Endothelial cell of umbilical vein (primary cell): ENCODE measurements around the gene ARSB. TPM values are rescaled to one million over a fixed set of nuclear protein-coding genes. Genes with fewer than 3 reads are reported as not detected.

Source experiments
- BruUV-seq: library from RNA; stranded (reverse); fragments of 400-500 nt; replicated peaks from 2 replicates; lab custom pipeline; 2021; lab: Mats Ljungman, UMichigan
- CTCF ChIA-PET: fragments of 300-600, 350-600 bp; sonication (Branson Sonifier 250); formaldehyde crosslinking; loops from one replicate; lab custom pipeline; 2021; ENCODE audit warnings: antibody characterized with exemption, inconsistent platforms; lab: Charles Lee
- POLR2A ChIA-PET: fragments of 300-600, 350-600 bp; sonication (Branson Sonifier 250); formaldehyde crosslinking; loops from one replicate; lab custom pipeline; 2021; ENCODE audit warnings: antibody characterized with exemption, inconsistent platforms; lab: Charles Lee
- DNase-seq: peaks from one replicate; pipeline ENCODE4 v3.0.0-alpha.2; 2011; ENCODE audit warnings: low read depth, low spot score
- FAIRE-seq: peaks from 2 replicates; lab custom pipeline; 2011; peaks lifted over from hg19 to GRCh38; lab: Jason Lieb, UNC
- H2AFZ ChIP-seq: 2 replicates; pipeline ENCODE4 v1.6.0; 2012; ENCODE audit warnings: low read depth, low read length, control low read depth, inconsistent platforms
- H3K27ac ChIP-seq: 2 replicates; pipeline ENCODE4 v1.5.1; 2011; ENCODE audit warnings: low read depth, mild to moderate bottlenecking, control low read depth, low read length, moderate library complexity; ENCODE audit not compliant: insufficient read depth
- H3K27me3 ChIP-seq, 2 experiments: 2 replicates each; pipeline versions ENCODE4 v1.6.0 to v1.6.1; 2011; ENCODE audit warnings: low read length in 2 of 2, mixed read lengths in 1 of 2; ENCODE audit not compliant: control insufficient read depth in 2 of 2, insufficient read depth in 2 of 2
- H3K36me3 ChIP-seq, 2 experiments: 2 replicates in 1 of 2; 3 replicates in 1 of 2; pipeline ENCODE4 v1.5.1; 2011; ENCODE audit warnings: low read length in 2 of 2, mild to moderate bottlenecking in 1 of 2, moderate library complexity in 1 of 2; ENCODE audit not compliant: control insufficient read depth in 2 of 2, insufficient read depth in 2 of 2; ENCODE audit errors: extremely low read depth in 1 of 2
- H3K4me1 ChIP-seq: 3 replicates; pipeline ENCODE4 v1.5.1; 2011; ENCODE audit warnings: mild to moderate bottlenecking, low read length; ENCODE audit not compliant: control insufficient read depth, insufficient read depth; ENCODE audit errors: extremely low read depth
- H3K4me2 ChIP-seq: 2 replicates; pipeline ENCODE4 v1.6.1; 2011; ENCODE audit warnings: low read length, control low read depth, mixed read lengths; ENCODE audit not compliant: insufficient read depth
- H3K4me3 ChIP-seq, 3 experiments: fragments of 200-600 bp in 1 of 3; sonication (generic), shearing (Covaris generic) in 1 of 3; replicated peaks in 1 of 3; 2 replicates each; pipeline ENCODE4 v1.5.1; 2011 to 2016; ENCODE audit warnings: control low read depth in 3 of 3, low read length in 3 of 3, mild to moderate bottlenecking in 2 of 3, inconsistent platforms in 1 of 3, low read depth in 1 of 3, moderate library complexity in 1 of 3; ENCODE audit not compliant: insufficient read depth in 1 of 3
- H3K79me2 ChIP-seq: 2 replicates; pipeline ENCODE4 v1.6.0; 2012; ENCODE audit warnings: low read length, inconsistent platforms; ENCODE audit not compliant: control insufficient read depth, insufficient read depth
- H3K9ac ChIP-seq: replicated peaks from 2 replicates; pipeline ENCODE3; 2011; ENCODE audit warnings: low read length, control low read depth; ENCODE audit not compliant: insufficient read depth; ENCODE audit errors: extremely low read depth
- H3K9me1 ChIP-seq: replicated peaks from 3 replicates; pipeline ENCODE4 v1.6.0; 2011; ENCODE audit warnings: mild to moderate bottlenecking, low read length; ENCODE audit not compliant: control insufficient read depth, insufficient read depth; ENCODE audit errors: extremely low read depth
- H3K9me3 ChIP-seq: replicated peaks from 2 replicates; pipeline ENCODE4 v1.5.1; 2012; ENCODE audit warnings: low read length, inconsistent platforms; ENCODE audit not compliant: control insufficient read depth, insufficient read depth
- H4K20me1 ChIP-seq: replicated peaks from 2 replicates; pipeline ENCODE3; 2011; ENCODE audit warnings: mild to moderate bottlenecking, low read length; ENCODE audit not compliant: control insufficient read depth, insufficient read depth; ENCODE audit errors: extremely low read depth
- EZH2 ChIP-seq: IDR thresholded peaks from 2 replicates; pipeline ENCODE4 v1.6.1; 2012; ENCODE audit warnings: borderline replicate concordance, low read depth, mild to moderate bottlenecking, moderate library complexity, low read length, inconsistent platforms; ENCODE audit not compliant: severe bottlenecking
- FOS ChIP-seq: IDR thresholded peaks from 2 replicates; pipeline ENCODE4 v1.6.1; 2011; ENCODE audit warnings: mild to moderate bottlenecking, low read length, moderate library complexity, borderline replicate concordance; ENCODE audit not compliant: insufficient read depth
- GATA2 ChIP-seq: IDR thresholded peaks from 2 replicates; pipeline ENCODE4 v1.7.0; 2011; ENCODE audit warnings: low read depth, mild to moderate bottlenecking, moderate library complexity, mixed read lengths, low read length; ENCODE audit not compliant: insufficient read length, insufficient read depth
- JUN ChIP-seq: IDR thresholded peaks from 2 replicates; pipeline ENCODE4 v1.6.1; 2011; ENCODE audit warnings: borderline replicate concordance, low read depth; ENCODE audit not compliant: insufficient read length, insufficient read depth
- MYC ChIP-seq: IDR thresholded peaks from one replicate; pipeline ENCODE4 v1.6.1; 2011; ENCODE audit warnings: mild to moderate bottlenecking, low read depth, low read length
- POLR2A ChIP-seq: IDR thresholded peaks from 2 replicates; pipeline ENCODE4 v1.6.1; 2012; ENCODE audit warnings: low read depth, mild to moderate bottlenecking, control low read depth, low read length
- POLR2AphosphoS5 ChIP-seq: IDR thresholded peaks from 2 replicates; pipeline ENCODE4 v1.6.1; 2012; ENCODE audit warnings: low read depth, mild to moderate bottlenecking, control low read depth, low read length, moderate library complexity; ENCODE audit not compliant: insufficient read depth
- dilution Hi-C: fragments of 300-500 bp; cut with MboI; formaldehyde crosslinking; loops from one replicate; pipeline ENCODE4 v1.15.0; 2019; ENCODE audit warnings: low sequenced_read_pairs; ENCODE audit not compliant: extremely low pct_ligation_motif_present
- intact Hi-C: fragments of 100-400 bp; cut with micrococcal nuclease; formaldehyde crosslinking; loops from one replicate; pipeline ENCODE4 v1.10.0; 2022
- polyA plus RNA-seq, 4 experiments: library from polyadenylated mRNA; depleted of rRNA in 3 of 4; stranded (reverse) in 3 of 4; unstranded in 1 of 4; fragments of >200 nt; gene quantifications; 2 replicates each; pipeline versions ENCODE4 v1.2.1 to v1.2.3, GENCODE V29; 2011 to 2012; ENCODE audit warnings: missing spikeins in 1 of 4
- total RNA-seq: library from RNA; stranded (reverse); gene quantifications from 2 replicates; pipeline ENCODE4 v1.2.3, GENCODE V29; 2021
- TF ChIP-seq, protein P1 (sequence below), 2 donors: IDR thresholded peaks; 1 replicate in 1 of 2; 2 replicates in 1 of 2; pipeline ENCODE4 v1.5.1; 2011; ENCODE audit warnings: low read length in 2 of 2, mild to moderate bottlenecking in 2 of 2, moderate library complexity in 2 of 2, control low read depth in 1 of 2, inconsistent platforms in 1 of 2, low read depth in 1 of 2; ENCODE audit not compliant: insufficient read depth in 1 of 2; ENCODE audit errors: extremely low read depth in 1 of 2
- TF ChIP-seq, protein P2 (sequence below): IDR thresholded peaks from 2 replicates; pipeline ENCODE4 v1.6.1; 2011; ENCODE audit not compliant: insufficient read depth, insufficient read length

The ARSB gene
- total and polyA plus RNA-seq, 2 donors (not counting 3 experiments of a cell fraction or from before 2014, with no cell fraction given) = 17.2 to 25.8 TPM

DNA sequence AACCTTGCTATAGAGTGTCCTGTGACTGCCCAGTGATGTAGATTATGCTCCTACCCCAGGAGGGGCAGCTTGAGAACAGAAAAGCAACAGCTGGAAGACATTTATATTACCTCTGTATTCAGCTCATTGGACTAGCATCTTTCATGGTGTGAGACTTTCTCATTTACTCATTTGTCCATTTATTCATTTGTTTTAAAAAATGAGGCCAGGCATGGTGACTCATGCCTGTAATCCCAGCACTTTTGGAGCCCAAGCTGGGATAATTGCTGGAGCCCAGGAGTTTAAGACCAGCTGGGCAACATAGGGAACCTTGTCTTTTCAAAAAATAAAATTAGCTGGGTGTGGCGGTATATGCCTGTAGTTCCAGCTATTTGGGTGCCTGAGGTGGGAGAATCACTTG, 206.6 kb downstream of the ARSB start:
- Histone ChIP-seq H3K9me3 (no peaks in the 10 kb centered on the region), H4K20me1 (no peaks in the 10 kb centered on the region), H3K79me2 (no peaks in the 10 kb centered on the region), H3K27me3 (no peaks in the 10 kb centered on the region), H3K27ac (no peak overlapping the region), H3K9me1 (no peaks in the 10 kb centered on the region), H3K9ac (no peak overlapping the region), H3K4me3 (no peak overlapping the region), H3K4me1 (peaks cover 14% of the 10 kb centered on the region), H3K36me3 (no peaks in the 10 kb centered on the region), H3K4me2 (no peak overlapping the region), H2AFZ (no peak overlapping the region)
- dilution Hi-C loops = no loop called here
- POLR2A ChIA-PET = no interaction called here
- CTCF ChIA-PET = interaction anchor here (1.4 kb wide), 1 partner anchor 18 kb away, joined by 4 read pairs; no protein-coding TSS in a partner anchor
- no peak for DNase-seq
- FAIRE-seq = no peak
- no peak for TF ChIP-seq POLR2A
- TF ChIP-seq FOS = peak; percentile 53
- intact Hi-C loops = no loop called here
- no TSS peak for BruUV-seq

DNA sequence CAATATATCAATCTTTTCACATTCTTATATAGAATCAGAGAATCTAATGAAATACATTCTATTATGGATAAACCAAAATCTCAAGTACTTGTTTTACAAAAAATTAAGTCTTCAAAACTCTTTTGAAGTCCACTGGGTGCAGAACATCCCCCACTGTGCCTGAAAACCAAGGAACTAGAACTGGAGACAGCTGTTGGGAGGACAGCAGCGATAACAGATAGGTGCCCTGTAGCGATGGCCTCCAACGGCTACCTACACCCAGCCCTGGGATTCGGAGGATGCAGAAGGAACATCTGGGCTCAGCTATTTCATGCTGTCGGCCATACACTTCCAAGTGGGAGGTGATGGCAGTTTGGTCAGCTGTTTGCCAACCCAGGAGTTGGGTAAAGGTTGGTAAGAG, 207.2 kb downstream of the ARSB start:
- no peak for TF ChIP-seq POLR2A
- no peak for TF ChIP-seq POLR2AphosphoS5
- TF ChIP-seq MYC = no peak
- TF ChIP-seq GATA2 = no peak
- TF ChIP-seq, protein P1, sequence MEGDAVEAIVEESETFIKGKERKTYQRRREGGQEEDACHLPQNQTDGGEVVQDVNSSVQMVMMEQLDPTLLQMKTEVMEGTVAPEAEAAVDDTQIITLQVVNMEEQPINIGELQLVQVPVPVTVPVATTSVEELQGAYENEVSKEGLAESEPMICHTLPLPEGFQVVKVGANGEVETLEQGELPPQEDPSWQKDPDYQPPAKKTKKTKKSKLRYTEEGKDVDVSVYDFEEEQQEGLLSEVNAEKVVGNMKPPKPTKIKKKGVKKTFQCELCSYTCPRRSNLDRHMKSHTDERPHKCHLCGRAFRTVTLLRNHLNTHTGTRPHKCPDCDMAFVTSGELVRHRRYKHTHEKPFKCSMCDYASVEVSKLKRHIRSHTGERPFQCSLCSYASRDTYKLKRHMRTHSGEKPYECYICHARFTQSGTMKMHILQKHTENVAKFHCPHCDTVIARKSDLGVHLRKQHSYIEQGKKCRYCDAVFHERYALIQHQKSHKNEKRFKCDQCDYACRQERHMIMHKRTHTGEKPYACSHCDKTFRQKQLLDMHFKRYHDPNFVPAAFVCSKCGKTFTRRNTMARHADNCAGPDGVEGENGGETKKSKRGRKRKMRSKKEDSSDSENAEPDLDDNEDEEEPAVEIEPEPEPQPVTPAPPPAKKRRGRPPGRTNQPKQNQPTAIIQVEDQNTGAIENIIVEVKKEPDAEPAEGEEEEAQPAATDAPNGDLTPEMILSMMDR (IDR thresholded peaks at IDR 0.05; ENCODE audit: extremely low read depth in 1 of 2, insufficient read depth in 1 of 2, low read depth in 1 of 2, low read length in 2 of 2) = no peak
- TF ChIP-seq FOS = no peak
- no peak for TF ChIP-seq JUN
- TF ChIP-seq EZH2 = no peak
- TF ChIP-seq, protein P2, sequence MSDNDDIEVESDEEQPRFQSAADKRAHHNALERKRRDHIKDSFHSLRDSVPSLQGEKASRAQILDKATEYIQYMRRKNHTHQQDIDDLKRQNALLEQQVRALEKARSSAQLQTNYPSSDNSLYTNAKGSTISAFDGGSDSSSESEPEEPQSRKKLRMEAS = no peak
- POLR2A ChIA-PET = no interaction called here
- H3K9me1 ChIP-seq = no peaks in the 10 kb centered on the region
- TSS peak; percentile 20 for BruUV-seq
- H3K36me3 ChIP-seq = no peaks in the 10 kb centered on the region
- no peak overlapping the region for H3K4me2 ChIP-seq
- H2AFZ ChIP-seq = no peak overlapping the region
- DNase-seq (no peak), FAIRE-seq (no peak)
- H3K27ac ChIP-seq = no peak overlapping the region
- H4K20me1 ChIP-seq = no peaks in the 10 kb centered on the region
- no peak overlapping the region for H3K9ac ChIP-seq
- H3K4me1 ChIP-seq = peaks cover 11% of the 10 kb centered on the region
- no peaks in the 10 kb centered on the region for H3K79me2 ChIP-seq
- intact Hi-C loops (no loop called here), dilution Hi-C loops (no loop called here)
- H3K4me3 ChIP-seq = no peak overlapping the region
- H3K27me3 ChIP-seq = no peaks in the 10 kb centered on the region
- no peaks in the 10 kb centered on the region for H3K9me3 ChIP-seq
- CTCF ChIA-PET = interaction anchor here (1.2 to 1.4 kb wide), 2 partner anchors 18 to 47 kb away, joined by 3 to 4 read pairs; no protein-coding TSS in a partner anchor
